ENCODE measurements around the gene OTUD3. TPM values are rescaled to one million over a fixed set of nuclear protein-coding genes. Genes with fewer than 3 reads are reported as not detected.

OTUD3 gene
- 1.3 and 1.6 TPM in 2 replicates for total RNA-seq

GRCh38 chr1:19882111-19883071, at the start of gene OTUD3:
TSS of gene OTUD3 (plus strand) at chr1:19882395. CDS start at chr1:19882514, 119 bp downstream.

GRCh38 chr1:19923137-19923952, 41.1 kb downstream of the OTUD3 start, which contains the start of gene PLA2G2E:
TSS of gene PLA2G2E (minus strand) at chr1:19923617. CDS start at chr1:19923559, 58 bp downstream.

Other genes with a start within 250 kb of the OTUD3 start
- gene NBL1, start 238.1 kb upstream of the OTUD3 start, total RNA-seq: 41.6 and 42.5 TPM in 2 replicates
- gene HTR6, start 217.5 kb upstream of the OTUD3 start, total RNA-seq: not detected in 2 replicates
- gene TMCO4, start 82.5 kb upstream of the OTUD3 start, total RNA-seq: 12.9 and 13.8 TPM in 2 replicates
- gene RNF186, start 67.1 kb upstream of the OTUD3 start, total RNA-seq: not detected in 2 replicates
- not detected in 2 replicates for gene PLA2G2E, start 41.2 kb downstream of the OTUD3 start, total RNA-seq
- gene PLA2G2A, start 97.2 kb downstream of the OTUD3 start, total RNA-seq: not detected in 2 replicates
- not detected in 2 replicates for gene PLA2G5, start 187.8 kb downstream of the OTUD3 start, total RNA-seq
- gene PLA2G2D, start 237.1 kb downstream of the OTUD3 start, total RNA-seq: not detected in 2 replicates